Measurements from ENCODE around the gene MTA3.
A peak's percentile ranks its signal among the peaks of the same experiment; 100 is the strongest.

The MTA3 gene

GRCh38 chr2:42742740-42743658 lies 174.6 kb downstream of the MTA3 start:
- no peak for DNase-seq

GRCh38 chr2:42743659-42743990 lies 175.2 kb downstream of the MTA3 start:
- no peak for DNase-seq

- no peak for DNase-seq
Measured at GRCh38 chr2:42744545-42745082, 176.2 kb downstream of the MTA3 start.

GRCh38 chr2:42747422-42747821 lies 179.0 kb downstream of the MTA3 start:
- no peak for DNase-seq

- no peak for DNase-seq
Measured at GRCh38 chr2:42748840-42749239, 180.4 kb downstream of the MTA3 start.

- DNase-seq, result no peak
Measured at GRCh38 chr2:42752314-42752713, 183.9 kb downstream of the MTA3 start.

- no peak for DNase-seq
Measured at GRCh38 chr2:42752816-42753813, 184.7 kb downstream of the MTA3 start.

GRCh38 chr2:42754021-42754775 lies 185.8 kb downstream of the MTA3 start:
- peak; percentile 20 for DNase-seq

- DNase-seq, result no peak
Measured at GRCh38 chr2:42754776-42755140, 186.3 kb downstream of the MTA3 start.

- no peak for DNase-seq
Measured at GRCh38 chr2:42755191-42755880, 186.9 kb downstream of the MTA3 start.

GRCh38 chr2:42756150-42756775 lies 187.8 kb downstream of the MTA3 start:
- no peak for DNase-seq

- no peak for DNase-seq
Measured at GRCh38 chr2:42756966-42757513, 188.6 kb downstream of the MTA3 start.

GRCh38 chr2:42757981-42758740 lies 189.7 kb downstream of the MTA3 start:
- no peak for DNase-seq

- DNase-seq, result no peak
Measured at GRCh38 chr2:42758751-42759150, 190.3 kb downstream of the MTA3 start.

GRCh38 chr2:42761554-42761953 lies 193.1 kb downstream of the MTA3 start:
- DNase-seq, result no peak

GRCh38 chr2:42762155-42762554 lies 193.7 kb downstream of the MTA3 start:
- no peak for DNase-seq

- no peak for DNase-seq
Measured at GRCh38 chr2:42762823-42763804, 194.7 kb downstream of the MTA3 start.

- DNase-seq, result no peak
Measured at GRCh38 chr2:42764096-42764495, 195.7 kb downstream of the MTA3 start, which contains the start of gene OXER1. Gene OXER1 (minus strand): TSS chr2:42764135. CDS start chr2:42764062, 73 bp downstream.

GRCh38 chr2:42764901-42765300 lies 196.5 kb downstream of the MTA3 start:
- no peak for DNase-seq

Data from NCI-H2029 (cell line).